Measurements from ENCODE around the gene UCHL1.

GRCh38 chr4:41268721-41269517 is 12.2 kb downstream of the UCHL1 start:
- no peak for TF ChIP-seq CTCF (IDR thresholded peaks at IDR 0.05; ENCODE audit: low read depth, low read length, poor library complexity, severe bottlenecking)
- TF ChIP-seq EZH2phosphoT487 (IDR thresholded peaks at IDR 0.05; ENCODE audit: borderline replicate concordance, low read length), result no peak
